Neural progenitor cell (in vitro differentiated cells): ENCODE data around the gene TLE3.

ENCODE experiments used
- EZH2 ChIP-seq: fragments of 200-600 bp; sonication (generic); IDR thresholded peaks from 2 replicates; pipeline ENCODE4 v1.6.1; 2017; ENCODE audit warnings: antibody characterized with exemption, mild to moderate bottlenecking, moderate library complexity
- EZH2phosphoT487 ChIP-seq: fragments of 200-600 bp; sonication (generic); IDR thresholded peaks from 2 replicates; pipeline ENCODE4 v1.6.1; 2017; ENCODE audit warnings: antibody characterized with exemption
- TF ChIP-seq, protein P1 (sequence below): fragments of 200-600 bp; sonication (generic); IDR thresholded peaks from 2 replicates; pipeline ENCODE4 v1.5.1; 2017; ENCODE audit warnings: antibody characterized with exemption, mild to moderate bottlenecking

DNA sequence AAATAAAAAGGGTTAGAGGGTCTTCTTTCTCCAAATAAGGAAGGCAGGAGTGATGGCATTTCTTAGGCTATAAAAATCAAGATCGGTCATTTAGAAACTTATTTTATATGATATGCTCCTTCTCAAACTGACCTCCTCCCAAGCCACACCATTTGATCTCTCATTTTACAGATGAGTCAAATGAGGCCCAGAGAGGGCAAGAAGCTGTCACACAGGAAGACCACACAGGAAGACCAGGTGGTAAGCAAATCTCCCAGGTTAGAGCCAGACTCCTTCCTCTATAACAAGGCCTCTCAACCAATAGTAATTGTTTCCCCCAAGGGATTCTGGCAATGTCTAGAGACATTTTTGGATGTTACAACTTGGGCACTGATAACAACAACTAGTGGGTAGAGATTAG lies 13.8 kb downstream of the TLE3 start:
- TF ChIP-seq, protein P1, sequence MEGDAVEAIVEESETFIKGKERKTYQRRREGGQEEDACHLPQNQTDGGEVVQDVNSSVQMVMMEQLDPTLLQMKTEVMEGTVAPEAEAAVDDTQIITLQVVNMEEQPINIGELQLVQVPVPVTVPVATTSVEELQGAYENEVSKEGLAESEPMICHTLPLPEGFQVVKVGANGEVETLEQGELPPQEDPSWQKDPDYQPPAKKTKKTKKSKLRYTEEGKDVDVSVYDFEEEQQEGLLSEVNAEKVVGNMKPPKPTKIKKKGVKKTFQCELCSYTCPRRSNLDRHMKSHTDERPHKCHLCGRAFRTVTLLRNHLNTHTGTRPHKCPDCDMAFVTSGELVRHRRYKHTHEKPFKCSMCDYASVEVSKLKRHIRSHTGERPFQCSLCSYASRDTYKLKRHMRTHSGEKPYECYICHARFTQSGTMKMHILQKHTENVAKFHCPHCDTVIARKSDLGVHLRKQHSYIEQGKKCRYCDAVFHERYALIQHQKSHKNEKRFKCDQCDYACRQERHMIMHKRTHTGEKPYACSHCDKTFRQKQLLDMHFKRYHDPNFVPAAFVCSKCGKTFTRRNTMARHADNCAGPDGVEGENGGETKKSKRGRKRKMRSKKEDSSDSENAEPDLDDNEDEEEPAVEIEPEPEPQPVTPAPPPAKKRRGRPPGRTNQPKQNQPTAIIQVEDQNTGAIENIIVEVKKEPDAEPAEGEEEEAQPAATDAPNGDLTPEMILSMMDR: no peak
- TF ChIP-seq EZH2phosphoT487 (no peak), EZH2 (no peak)
